GM19324 (cell line): ENCODE results near the gene MYL10.
"Not testable (repeated sequence)": the region's sequence is repeated elsewhere in the genome, so short reads cannot be mapped to it uniquely, and the experiment has no call there.

Source experiments
- ATAC-seq: cut with Tn5 transposase; IDR thresholded peaks from one replicate; pipeline ENCODE4 v1.9.1; 2021; ENCODE audit warnings: mild to moderate bottlenecking, moderate library complexity; ENCODE audit not compliant: unreplicated experiment, low FRiP score

Gene MYL10

DNA sequence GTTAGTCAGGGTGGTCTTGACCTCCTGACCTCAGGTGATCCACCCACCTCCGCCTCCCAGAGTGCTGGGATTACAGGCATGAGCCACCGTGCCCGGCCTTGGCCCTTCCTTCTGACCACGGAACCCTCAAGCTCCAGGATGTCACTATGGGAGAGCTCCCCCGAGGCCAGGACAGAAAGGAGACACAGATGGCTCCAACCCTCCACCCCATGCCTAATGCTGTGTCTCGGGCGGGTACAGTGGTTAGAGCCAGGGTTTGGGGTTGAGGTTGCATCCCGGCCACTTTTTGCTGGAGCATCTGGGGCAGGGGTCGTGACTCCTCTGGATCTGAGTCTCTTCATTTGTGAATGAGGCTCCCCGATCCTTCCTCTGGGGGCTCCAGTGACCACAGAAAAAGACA is 8.1 kb downstream of the MYL10 start:
- no peak for ATAC-seq

DNA sequence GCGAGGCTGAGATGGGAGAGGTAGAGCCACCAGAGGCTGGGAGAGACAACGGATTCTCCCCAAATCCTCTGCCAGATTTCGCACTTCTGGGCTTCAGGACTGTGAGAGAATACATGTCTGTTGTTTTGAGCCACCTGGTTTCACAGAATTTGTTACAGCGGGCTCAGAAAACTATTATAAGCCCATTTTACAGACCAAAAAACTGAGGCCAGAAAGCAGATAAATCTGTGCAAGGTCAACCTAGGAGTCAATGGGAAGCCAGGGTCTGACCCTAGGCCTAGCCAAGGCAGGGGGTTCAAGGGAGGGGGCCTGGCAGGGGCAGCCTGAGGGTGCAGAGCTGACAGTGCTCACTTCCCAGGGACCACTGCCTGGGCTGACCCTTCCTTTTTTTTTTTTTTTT is 8.7 kb downstream of the MYL10 start:
- ATAC-seq: no peak

DNA sequence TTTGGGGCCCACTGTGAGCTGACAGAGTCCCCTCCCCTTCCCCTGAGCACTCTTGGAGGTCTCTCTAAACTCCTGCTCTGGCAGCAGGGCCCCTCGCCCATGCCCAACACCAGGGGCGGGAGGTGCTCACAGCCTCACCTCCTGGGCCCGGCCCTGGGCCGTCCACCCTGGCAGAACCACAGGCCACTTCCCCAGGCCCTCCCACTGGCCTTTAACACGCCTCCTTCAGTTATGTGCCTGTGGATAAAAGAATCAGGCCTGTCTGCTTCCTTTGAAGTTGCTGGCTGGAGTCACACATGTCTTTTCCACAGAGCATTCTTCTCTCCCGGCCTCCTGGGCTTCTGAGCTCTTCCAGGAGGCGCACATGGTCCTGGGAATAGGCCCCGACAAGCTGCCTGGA is 10.2 kb downstream of the MYL10 start:
- no peak for ATAC-seq

DNA sequence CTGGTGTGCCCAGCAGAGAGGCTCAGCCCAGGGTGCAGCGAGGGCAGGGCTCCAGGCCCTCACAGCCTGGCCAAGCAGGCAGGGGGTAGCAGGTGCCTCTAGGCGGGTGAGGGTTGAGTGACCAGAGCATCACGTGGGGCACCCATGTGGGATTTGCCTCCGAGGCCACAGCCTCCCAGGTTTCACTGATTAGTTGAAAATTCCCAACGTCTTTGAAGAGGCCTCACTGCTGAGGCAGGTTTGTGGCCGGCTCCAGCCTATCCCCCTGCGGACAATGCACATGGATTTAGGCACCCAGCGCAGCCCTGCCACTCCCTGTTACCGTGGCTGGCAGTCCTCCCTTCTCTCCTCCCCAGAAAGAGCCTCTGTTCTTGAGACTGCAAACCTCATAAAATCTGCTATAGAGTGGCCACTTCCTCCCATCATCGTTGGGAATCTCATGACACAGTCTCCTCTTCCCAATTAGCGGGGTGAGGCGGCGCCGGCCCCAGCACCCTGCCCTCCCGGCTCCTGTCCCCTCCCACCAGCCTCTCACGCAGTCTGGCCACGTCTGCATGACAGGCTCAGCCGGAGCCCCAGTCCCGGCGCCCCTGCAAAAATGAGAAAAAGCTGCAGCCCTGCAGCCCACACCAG is 10.8 kb downstream of the MYL10 start:
- ATAC-seq: no peak

DNA sequence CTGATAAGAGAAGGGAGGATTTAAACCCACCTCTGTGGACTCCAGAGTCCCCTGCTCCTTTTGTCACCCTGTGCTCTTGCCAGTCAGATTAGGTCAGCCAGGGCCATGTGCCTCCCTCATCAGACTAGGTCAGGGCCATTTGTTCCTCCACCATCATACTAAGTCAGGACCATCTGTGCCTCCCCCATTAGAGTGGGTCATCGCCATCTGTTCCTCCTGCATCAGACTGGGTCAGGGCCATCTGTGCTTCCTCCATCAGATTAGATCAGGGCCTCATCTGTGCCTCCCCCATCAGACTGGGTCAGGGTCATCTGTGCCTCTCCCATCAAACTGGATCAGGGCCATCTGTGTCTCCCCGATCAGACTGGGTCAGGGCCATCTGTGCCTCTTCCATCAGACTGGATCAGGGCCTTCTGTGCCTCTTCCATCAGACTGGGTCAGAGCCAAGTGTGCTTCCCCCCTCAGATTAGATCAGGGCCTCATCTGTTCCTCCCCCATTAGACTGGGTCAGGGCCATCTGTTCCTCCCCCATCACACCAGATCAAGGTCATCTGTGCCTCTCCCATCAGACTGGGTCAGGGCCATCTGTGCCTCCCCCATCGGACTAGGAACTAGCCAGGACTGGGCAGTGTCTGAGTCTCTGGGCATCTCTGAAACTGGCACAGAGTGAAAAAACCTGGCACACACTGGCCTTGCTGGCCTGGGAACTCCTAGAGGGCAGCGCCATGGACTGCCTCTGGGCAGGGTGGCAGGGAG is 11.5 kb downstream of the MYL10 start:
- ATAC-seq: no peak

DNA sequence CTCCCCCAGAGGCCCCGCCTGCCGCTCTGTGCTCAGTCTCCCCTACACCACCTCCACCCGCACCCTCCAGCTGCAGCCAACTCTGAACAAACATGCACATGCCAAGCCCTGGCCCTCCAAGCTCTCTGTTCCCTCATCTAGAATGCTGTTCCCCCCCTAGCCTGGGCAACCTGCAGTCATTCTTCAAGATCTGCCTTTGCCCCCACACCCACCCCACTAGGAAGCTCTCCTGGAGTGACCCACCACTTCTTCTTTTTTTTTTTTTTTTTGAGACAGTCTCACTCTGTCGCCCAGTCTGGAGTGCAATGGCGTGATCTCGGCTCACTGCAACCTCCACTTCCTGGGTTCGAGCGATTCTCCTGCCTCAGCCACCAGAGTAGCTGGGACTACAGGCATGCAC is 13.7 kb downstream of the MYL10 start:
- ATAC-seq: no peak

DNA sequence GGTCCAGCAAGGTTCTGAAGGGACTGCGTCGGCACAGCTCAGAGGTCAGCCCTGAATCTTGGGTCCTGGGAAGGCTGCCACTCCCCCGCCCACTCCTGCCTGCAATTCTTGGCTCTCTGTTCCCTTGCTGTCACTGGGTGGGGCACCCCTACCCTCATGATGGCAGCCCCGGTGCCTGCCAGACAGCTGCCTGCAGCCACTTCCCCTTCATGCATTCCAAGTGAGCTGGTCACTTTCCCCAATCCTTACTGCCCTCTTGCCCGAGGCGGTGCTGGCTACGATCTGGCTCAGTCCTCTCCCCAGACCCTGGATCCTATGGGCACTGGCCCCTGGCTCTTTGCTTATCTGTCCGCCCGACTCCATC is 14.2 kb downstream of the MYL10 start:
- ATAC-seq: no peak

DNA sequence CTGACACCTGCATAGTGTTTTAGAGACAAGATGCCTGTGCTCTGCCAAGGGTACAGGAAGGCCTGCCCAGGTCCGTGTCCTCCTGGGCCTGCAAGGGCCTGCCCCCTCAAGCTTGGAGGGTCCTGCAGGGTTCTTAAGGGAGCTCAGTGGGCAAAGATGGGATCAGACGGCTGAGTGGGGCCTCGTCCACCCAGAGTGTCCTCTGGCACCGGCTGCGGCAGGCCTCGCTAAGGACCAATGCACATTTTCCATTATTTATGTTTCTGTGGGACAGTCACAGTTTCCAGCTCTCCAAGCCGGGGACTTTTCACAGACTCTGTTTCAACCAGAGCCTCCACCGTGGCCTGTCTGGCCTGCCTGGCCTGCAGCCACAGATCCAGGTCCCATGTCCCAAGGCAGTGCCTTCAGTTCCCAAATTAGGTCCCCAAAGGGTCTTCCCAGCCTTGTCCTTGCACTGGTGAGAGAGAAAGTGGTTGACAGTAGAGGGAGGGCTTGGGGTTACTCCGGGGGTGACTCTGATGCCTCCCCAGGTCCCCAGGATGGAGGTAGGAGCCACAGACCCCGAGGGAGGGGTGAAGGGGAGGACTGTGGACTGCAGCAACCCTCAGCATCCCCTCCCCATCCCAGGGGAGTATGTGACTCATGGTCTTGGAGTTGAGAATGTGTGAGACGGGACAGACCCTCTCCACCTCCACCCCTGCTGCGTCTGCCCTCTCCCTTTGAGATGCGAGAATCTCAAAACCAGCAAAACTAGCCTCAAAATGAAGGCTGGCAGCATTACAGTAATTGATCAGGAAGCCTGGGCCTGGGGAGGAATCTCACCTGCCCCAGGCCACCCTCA is 14.8 kb downstream of the MYL10 start:
- ATAC-seq: no peak

DNA sequence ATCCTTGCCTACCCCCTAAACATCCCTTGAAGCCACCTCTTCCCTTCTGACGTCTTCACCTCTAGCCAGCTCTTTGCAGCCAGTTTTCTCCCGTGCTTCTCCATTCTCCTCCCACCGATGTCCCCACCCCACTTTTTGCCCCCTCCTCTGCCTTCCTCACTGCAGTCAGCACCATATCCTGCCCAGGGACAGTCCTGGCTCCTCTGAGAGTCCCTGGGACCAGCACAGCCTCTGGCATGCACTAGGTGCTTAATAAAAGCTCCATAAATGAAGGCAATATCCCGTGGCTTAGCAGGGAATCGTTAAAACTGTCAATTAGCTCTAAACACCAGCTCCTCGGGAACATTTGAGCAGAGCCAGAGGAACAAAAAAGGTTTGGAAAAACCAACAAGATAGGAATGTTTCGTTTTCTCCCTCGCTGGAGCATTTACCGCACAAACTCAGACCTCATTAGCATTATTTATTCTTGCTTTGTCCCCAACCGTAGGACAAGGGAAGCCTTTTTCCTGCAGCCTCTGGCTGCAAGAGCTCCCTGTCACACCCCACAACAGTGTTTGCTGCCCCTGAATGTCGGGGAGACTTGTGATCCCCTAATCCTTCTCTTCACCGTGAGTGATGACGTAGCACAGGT is 16.1 kb downstream of the MYL10 start:
- no peak for ATAC-seq

DNA sequence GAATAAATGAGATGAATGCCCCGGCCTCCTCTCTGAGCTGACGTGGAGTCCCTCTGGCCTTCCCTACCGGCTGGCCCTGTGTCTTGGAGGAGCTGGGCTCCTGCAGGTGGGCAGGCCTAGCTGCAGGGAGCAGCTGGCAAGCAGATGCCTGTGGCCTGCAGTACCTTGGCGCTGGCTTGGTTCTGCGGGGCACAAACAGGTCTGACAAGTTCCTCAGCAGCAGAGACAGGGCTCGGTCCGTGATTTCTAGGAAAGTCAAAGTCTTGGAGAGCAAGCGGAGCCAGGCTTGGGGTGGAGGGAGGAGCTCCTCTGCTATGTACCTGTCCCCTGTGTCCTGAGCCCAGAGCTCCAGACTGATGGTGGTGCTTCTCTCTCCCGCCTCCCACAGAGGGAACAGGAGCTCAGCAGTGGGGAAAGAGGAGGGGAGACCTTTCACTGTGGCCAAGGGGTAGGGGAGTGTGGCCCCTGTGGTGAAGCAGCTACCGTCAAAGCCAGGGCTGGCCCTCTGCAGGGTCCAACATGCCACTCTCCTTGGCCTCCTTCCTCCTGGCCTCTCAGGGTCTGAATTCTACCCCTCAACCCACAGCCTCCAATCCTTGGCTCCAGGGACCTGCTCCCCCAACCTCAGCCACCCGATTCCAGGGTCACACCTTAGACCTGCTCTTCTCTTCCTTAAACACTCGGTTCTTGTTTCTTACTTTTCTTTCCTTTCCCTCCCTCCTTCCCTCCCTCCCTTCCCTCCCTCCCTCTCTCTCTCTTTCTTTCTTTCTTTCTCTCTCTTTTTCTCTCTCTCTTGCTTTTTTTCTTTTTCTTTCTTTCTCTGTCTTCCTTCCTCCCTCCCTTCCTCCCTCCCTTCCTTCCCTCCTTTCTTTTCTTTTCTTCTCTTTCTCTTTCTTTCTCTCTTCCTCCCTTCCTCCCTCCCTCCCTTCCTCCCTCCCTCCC is 20.1 kb downstream of the MYL10 start:
- no peak for ATAC-seq

DNA sequence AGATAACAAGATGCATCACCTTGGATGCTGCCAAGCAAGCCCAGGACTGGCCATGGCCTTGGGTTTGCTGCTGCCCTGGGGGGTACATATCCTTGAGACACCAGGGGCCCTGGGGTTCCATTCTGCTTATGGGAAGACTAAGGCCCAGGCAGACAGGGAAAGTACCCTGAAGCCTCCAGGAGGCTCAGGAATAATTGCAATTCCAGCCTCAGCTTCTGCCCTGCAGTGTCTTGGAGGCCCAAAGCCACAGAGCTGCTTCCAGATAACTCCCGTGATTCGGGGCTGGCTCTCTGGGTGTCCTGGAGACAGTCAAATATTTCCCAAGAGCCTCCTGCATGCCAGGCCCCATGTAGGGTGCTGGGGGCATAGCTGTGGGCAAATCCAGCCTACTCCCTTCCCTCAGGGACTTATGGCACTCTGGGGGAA is 22.6 kb downstream of the MYL10 start:
- no peak for ATAC-seq

DNA sequence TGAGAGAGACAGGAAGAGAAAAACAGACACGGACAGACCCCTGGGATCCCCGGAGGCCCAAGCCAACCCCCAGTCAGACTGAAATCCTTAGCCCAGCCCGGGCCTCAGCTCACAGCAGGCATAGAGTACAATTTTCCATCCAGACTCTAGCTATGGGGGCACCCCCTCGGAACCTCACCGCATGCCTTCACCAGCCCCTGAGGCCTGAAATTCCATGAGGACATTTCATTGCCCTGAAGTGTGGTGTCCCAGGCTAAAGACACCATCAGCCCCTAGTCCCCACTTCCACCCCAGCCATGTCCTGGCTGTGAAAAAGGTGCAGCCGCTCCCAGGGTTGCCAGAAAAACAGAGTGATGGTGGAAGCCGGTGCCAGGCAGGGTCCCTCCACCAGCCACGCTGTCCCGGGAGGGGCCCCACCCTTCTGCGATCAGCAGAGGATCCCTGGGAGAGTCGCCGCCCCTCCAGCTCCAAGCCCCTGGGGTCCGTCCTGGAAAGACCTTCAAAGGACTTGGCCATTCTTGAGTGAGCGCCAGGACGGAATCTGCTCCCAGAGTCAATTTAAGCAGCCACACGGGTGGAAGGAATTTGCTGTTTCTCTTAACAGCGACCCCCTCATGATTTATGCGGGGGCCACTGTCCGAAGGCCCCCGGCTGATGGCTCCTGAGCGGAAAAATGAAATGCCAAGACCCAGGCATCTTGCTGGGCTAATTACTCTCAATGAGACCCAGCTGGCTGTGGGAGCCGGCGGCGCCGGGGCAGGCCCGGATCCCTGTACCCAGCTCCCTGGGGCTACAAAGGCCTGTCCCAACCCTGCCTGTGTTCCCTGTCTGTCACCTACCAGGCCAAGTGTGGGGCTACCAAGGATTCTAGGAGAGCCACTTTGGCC is 23.2 kb downstream of the MYL10 start:
- no peak for ATAC-seq

DNA sequence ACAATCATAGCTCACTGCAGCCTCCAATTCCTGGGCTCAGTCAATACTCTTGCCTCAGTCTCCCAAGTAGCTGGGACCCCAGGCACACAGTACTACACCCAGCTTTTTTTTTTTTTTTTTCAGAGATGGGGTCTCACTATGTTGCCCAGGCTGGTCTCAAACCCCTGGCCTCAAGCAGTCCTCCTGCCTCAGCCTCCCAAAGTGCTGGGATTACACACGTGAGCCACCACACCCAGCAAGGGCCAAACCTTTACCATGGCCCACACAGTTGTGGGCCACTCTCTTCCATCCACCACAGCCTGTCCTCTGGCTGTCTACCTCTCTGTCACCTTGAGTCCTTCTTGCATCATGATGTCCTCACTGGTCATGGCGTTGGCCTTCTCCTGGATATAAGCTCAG is 24.2 kb downstream of the MYL10 start:
- ATAC-seq: not testable (repeated sequence)

DNA sequence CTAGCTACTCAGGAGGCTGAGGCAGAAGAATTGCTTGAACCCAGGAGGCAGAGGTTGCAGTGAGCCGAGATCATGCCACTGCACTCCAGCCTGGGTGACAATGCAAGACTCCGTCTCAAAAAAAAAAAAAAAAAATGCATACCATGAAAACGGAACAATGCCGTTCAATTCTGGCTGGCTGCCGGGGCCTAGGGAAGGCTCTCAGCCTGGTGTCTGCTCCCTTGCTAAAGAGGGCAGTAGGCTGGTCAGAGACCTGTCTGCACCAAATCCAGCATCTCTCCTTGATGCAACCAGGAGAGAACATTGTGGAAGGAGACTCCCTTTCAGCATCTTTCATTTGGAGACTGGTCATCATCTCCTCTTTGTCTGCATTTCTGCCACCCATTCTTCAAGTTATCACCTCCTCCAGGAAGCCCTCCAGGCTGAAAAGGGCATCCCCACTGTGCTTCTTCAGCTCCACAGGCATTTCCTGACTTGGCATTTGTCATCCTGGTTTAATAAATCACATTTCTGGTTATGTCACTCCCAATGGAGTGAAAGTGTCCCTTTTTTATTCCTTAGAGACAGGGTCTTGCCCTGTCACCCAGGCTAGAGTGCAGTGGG is 24.7 kb downstream of the MYL10 start:
- no peak for ATAC-seq

DNA sequence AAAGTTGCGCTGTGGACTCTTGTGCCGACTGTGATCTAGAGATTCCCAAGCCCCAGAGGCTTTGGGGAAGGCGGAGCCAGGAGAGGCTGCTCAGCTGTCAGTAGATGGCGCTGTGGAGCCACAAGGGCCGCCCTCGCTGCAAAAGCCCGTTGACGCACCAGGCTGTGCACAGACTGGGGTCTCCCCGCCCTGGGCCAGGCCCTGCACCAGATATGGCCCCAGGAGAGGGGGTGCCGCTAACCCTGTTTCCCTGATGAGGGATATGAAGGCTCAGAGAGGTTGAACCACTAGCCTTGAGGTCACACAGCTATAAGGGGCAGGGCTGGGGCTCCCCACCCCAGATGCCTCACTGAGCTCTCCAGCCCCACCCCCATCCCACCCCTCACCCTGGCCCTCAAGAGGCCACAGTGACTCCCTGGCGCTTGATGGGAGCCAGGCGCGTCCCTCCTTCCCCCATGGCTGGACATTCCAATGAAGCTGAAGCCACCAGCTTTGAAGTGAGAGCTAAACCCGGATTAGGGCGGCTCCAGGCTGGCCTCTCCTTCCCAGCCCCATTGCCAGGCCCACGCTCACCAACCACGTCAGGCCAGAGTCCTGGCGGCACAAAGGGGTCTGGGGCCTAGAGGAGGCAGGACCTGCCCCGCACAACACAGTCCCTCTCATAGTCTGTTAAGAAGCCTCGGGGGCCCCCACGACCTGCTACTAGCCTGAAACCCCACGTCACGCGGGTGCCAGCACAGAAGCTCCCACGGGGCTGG is 26.4 kb downstream of the MYL10 start:
- ATAC-seq: no peak

DNA sequence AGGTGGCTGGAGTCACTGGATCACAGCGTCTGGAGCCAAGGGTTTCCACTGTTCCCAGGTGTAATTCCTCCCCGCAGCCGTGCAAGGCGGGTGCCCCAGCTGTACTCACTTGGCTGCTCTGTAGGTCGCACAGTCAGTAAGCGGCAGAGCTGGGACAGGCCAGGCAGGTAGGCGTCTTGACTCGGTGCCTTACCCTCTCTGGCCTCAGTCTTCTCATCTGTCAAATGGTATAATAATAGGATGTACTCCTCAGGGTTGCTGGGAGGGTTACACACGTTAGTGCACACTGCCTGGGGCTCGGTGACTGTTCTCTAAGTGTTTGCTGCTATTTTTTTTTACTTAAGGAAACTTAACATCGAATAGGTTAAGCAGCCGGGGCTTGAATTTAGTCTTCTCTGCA is 27.0 kb downstream of the MYL10 start:
- ATAC-seq: no peak

DNA sequence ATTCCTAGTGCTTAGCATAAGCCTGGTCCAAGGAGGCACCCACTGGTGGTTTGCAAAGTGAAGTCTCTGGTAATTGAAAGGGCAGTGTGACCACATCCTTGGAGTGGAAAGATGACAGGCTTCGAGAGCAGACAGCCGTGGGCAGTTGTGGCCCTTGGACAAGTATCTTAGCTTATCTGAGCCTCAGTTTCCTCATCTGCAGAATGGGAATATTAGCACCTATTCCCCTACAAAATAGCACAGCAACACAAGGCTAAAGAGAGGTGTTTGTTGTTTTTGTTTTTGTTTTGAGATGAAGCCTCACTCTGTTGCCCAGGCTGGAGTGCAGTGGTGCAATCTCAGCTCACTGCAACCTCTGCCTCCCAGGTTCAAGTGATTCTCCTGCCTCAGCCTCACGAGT is 29.3 kb downstream of the MYL10 start:
- ATAC-seq: no peak
